NAMALWA (cell line): ENCODE measurements around the gene PPP1R8.

Experiments used
- DNase-seq: peaks from one replicate; pipeline ENCODE4 v3.0.0-alpha.2; 2015; ENCODE audit warnings: low spot score

The PPP1R8 gene

GRCh38 chr1:27872059-27872801 lies 41.6 kb downstream of the PPP1R8 start, which contains the start of gene THEMIS2:
Gene THEMIS2, plus strand, starts transcription at chr1:27872544. Its CDS starts 28 bp downstream, at chr1:27872572.
- DNase-seq: peak; percentile 75

- peak; percentile 50 for DNase-seq
Measured at GRCh38 chr1:27872802-27873551, 42.4 kb downstream of the PPP1R8 start.

- DNase-seq: peak; percentile 51
Measured at GRCh38 chr1:27873671-27874384, 43.2 kb downstream of the PPP1R8 start.

GRCh38 chr1:27876341-27877114 lies 45.9 kb downstream of the PPP1R8 start:
- no peak for DNase-seq

GRCh38 chr1:27877115-27877416 lies 46.5 kb downstream of the PPP1R8 start:
- DNase-seq: no peak

GRCh38 chr1:27878039-27878438 lies 47.5 kb downstream of the PPP1R8 start:
- peak; percentile 47 for DNase-seq

GRCh38 chr1:27878787-27879335 lies 48.3 kb downstream of the PPP1R8 start:
- DNase-seq: no peak

GRCh38 chr1:27879374-27880082 lies 48.9 kb downstream of the PPP1R8 start:
- DNase-seq: peak; percentile 15

- no peak for DNase-seq
Measured at GRCh38 chr1:27882543-27882903, 51.9 kb downstream of the PPP1R8 start.

GRCh38 chr1:27883536-27883935 lies 53.0 kb downstream of the PPP1R8 start:
- DNase-seq: no peak

GRCh38 chr1:27884006-27884954 lies 53.7 kb downstream of the PPP1R8 start:
- peak; percentile 73 for DNase-seq

GRCh38 chr1:27885114-27885528 lies 54.5 kb downstream of the PPP1R8 start:
- no peak for DNase-seq

- no peak for DNase-seq
Measured at GRCh38 chr1:27885621-27886352, 55.2 kb downstream of the PPP1R8 start.

- DNase-seq: no peak
Measured at GRCh38 chr1:27886353-27886679, 55.7 kb downstream of the PPP1R8 start.

- no peak for DNase-seq
Measured at GRCh38 chr1:27886744-27887143, 56.2 kb downstream of the PPP1R8 start.

GRCh38 chr1:27887215-27888021 lies 56.8 kb downstream of the PPP1R8 start:
- peak; percentile 47 for DNase-seq

- DNase-seq: no peak
Measured at GRCh38 chr1:27889506-27889905, 58.9 kb downstream of the PPP1R8 start.

- peak; percentile 92 for DNase-seq
Measured at GRCh38 chr1:27891196-27891889, 60.8 kb downstream of the PPP1R8 start.
